Cardiac fibroblast (primary cell): ENCODE results near the gene SFXN5.

Experiments used
- DNase-seq, 2 donors: peaks; one replicate each; pipeline versions ENCODE4 v3.0.0 to v3.0.0-alpha.2; 2010; ENCODE audit warnings: low read depth in 2 of 2
- H3K4me3 ChIP-seq, 2 donors: replicated peaks in 1 of 2; 1 replicate in 1 of 2; 2 replicates in 1 of 2; pipeline ENCODE4 v1.5.1; 2011; ENCODE audit warnings: low read depth in 2 of 2, low read length in 2 of 2, mild to moderate bottlenecking in 2 of 2, moderate library complexity in 1 of 2
- TF ChIP-seq, protein P1 (sequence below): IDR thresholded peaks from one replicate; pipeline ENCODE4 v1.5.1; 2011; ENCODE audit warnings: low read depth, mild to moderate bottlenecking, low read length, inconsistent platforms

Gene SFXN5

DNA sequence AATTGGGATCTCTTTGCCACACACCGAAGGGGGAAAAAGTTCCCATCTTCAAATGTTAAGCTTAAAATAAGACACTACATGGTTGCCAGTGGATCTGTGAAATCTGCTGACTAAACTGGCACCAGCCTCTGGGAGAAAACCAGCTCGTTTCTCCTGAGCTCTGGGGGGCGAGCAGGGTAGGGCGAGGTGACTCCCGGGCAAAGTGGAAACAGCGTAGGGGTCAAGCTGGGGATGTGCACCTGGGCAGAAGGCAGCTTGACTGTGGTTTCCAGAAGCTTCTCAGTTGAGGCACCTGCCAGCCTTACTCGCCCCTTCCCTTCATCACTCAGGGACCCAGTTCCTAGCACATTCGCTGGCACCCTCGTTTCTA lies 62.8 kb downstream of the SFXN5 start:
- TF ChIP-seq, protein P1, sequence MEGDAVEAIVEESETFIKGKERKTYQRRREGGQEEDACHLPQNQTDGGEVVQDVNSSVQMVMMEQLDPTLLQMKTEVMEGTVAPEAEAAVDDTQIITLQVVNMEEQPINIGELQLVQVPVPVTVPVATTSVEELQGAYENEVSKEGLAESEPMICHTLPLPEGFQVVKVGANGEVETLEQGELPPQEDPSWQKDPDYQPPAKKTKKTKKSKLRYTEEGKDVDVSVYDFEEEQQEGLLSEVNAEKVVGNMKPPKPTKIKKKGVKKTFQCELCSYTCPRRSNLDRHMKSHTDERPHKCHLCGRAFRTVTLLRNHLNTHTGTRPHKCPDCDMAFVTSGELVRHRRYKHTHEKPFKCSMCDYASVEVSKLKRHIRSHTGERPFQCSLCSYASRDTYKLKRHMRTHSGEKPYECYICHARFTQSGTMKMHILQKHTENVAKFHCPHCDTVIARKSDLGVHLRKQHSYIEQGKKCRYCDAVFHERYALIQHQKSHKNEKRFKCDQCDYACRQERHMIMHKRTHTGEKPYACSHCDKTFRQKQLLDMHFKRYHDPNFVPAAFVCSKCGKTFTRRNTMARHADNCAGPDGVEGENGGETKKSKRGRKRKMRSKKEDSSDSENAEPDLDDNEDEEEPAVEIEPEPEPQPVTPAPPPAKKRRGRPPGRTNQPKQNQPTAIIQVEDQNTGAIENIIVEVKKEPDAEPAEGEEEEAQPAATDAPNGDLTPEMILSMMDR = no peak
- no peak overlapping the region for H3K4me3 ChIP-seq
- DNase-seq = no peak

DNA sequence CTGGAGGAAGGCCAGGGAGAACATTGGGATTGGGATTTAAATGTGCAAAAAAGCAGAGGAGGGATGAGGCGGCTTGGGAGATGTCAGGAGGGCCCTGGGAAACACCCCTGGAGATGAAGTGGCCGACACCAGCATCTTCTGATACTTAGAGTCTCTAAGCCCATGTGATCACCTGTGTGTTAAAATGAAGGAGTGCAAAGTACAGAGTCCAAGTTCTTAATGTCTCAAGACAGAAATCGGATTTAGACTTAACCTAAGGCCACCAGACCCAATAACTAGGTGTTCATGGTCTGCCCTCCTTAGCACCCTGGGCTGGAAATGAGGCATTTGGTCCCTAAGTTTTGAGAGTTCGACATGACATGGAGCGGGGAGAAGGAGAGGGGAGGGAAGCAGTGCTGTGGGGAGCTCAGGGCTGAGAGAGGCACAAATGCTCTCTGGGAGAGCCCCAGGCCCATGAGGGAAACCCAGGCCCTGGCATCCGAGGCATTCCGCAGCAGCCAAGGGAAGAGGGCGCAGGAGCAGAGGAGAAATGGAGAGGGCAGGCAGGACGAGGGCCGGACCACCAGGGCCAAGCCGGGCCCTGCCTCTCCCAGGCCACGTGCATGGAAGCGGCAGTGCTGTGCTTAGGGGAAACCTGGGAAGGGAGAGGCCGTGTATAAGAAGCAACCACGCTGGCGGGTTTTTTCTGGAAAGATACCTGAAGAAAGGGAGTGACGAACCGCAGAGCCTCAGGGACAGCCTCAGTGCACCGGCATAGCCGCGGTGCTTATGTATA lies 63.3 kb downstream of the SFXN5 start:
- TF ChIP-seq, protein P1 = no peak
- no peak overlapping the region for H3K4me3 ChIP-seq
- DNase-seq = no peak

DNA sequence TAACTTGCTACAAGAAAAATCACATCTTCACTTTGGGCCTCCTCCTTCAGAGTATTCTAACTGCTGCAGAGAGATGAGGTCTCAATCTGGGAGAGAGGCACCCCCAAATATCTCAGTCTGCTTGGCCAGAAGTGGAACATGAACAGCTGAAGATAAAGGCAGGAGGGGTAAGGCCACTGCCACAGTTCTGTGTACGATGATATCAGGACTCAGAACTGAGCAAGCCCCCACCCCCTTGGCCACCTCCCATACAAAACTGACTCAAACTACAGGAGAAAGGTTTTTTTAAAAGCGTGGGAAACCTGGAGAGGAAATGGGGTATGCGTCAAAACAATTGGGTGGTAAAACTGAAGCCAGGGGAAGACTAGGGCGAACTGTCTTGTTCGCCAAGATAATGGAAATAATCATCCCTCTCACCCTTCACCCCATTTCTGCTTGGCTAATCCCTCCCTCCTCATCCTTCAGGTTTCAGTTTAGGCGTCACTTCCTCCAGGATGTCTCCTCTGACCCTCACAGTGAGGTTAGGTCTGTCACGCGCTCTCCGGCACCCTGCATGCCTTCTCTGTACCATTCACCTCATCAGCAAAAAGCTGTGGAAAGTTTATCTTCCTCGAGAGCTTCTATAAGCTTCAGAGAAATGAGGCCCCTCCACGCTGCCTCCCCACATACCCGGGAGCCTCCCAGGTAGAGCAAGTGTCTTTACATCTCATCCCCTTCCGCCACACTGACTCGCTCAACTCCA lies 64.4 kb downstream of the SFXN5 start:
- peak in 1 of 2 donors; percentile 62 for DNase-seq
- no peak overlapping the region for H3K4me3 ChIP-seq
- TF ChIP-seq, protein P1 = no peak

DNA sequence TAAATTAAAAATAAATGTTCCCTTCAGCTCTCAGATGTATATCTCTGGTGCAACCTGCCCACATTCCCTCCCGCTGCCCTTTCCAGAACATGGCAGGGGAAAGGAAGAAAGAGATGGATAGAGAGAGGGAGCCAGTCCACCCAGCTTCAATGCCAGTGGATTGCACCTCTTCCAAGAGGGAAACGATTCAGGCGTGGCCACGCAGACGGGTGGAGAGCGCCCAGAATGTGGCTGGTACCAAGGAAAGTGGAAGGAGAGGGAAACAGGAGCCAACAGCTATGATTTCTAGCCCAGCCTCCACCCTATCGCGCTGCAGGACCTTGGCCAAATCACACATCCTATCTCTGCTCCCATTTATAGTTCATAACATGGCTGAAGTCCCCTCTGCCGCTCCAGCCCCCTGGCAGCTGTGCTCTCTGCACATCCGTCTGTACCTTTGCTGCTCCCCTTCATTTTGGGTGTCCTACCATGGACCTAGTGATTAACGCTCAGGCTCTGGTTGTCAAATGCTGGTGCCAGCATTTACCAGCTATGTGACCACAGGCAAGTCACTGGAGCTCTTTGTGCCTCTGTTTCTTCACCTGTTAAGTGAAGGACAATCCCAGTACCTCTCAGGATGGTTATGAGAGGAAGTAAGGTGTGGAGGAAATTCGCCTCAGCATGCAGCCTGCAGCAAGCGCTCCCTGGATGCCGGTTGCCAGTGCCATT lies 66.5 kb downstream of the SFXN5 start:
- no peak overlapping the region for H3K4me3 ChIP-seq
- DNase-seq = no peak
- TF ChIP-seq, protein P1 = no peak

DNA sequence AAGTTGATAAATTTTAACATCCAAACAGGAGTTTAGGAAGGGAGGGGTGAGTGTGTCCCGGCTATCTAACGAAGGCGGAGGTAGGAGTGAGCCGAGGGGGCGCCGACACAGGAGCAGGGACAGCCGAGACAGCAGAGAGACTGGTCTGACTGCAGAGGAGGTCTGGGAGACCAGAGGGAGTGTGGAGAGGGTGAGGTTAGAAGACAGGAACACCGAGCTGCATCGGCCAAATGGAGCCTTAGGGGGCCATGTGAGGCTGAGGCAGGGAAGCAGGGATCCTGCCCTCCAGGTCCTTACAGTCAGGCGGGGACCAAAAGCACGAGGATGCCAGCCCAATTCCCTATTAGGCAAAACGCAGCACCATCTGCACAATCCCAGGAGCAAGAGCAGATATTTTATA lies 67.0 kb downstream of the SFXN5 start:
- no peak for DNase-seq
- TF ChIP-seq, protein P1 = no peak
- no peak overlapping the region for H3K4me3 ChIP-seq

DNA sequence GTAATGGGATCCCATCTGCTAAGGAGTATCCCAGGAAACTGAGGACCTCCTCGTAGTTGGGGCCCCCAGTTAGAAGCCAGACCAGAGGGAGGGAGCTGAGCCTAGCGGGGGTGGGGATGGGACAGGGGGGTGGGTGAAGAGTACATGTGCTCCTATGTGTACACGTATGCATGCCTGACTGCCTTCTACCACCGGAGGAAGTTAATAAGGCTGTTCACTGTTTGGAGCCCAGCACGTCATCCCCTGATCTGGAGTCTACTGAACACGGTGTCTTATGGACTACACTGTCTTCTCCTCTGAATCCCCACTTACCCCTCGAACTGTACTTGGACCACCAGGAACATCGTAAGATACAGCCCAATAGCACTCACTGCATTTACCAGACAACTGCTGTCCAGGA lies 68.5 kb downstream of the SFXN5 start:
- DNase-seq = no peak
- no peak overlapping the region for H3K4me3 ChIP-seq
- TF ChIP-seq, protein P1 = no peak
